GM12872 (cell line): ENCODE data around the gene PHC2.

Source experiments
- TF ChIP-seq, protein P1 (sequence below): IDR thresholded peaks from 3 replicates; pipeline ENCODE4 v1.5.1; 2011; ENCODE audit warnings: low read depth, mild to moderate bottlenecking, low read length, moderate library complexity; ENCODE audit not compliant: insufficient read depth

The PHC2 gene, protein sequence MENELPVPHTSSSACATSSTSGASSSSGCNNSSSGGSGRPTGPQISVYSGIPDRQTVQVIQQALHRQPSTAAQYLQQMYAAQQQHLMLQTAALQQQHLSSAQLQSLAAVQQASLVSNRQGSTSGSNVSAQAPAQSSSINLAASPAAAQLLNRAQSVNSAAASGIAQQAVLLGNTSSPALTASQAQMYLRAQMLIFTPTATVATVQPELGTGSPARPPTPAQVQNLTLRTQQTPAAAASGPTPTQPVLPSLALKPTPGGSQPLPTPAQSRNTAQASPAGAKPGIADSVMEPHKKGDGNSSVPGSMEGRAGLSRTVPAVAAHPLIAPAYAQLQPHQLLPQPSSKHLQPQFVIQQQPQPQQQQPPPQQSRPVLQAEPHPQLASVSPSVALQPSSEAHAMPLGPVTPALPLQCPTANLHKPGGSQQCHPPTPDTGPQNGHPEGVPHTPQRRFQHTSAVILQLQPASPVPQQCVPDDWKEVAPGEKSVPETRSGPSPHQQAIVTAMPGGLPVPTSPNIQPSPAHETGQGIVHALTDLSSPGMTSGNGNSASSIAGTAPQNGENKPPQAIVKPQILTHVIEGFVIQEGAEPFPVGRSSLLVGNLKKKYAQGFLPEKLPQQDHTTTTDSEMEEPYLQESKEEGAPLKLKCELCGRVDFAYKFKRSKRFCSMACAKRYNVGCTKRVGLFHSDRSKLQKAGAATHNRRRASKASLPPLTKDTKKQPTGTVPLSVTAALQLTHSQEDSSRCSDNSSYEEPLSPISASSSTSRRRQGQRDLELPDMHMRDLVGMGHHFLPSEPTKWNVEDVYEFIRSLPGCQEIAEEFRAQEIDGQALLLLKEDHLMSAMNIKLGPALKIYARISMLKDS

DNA sequence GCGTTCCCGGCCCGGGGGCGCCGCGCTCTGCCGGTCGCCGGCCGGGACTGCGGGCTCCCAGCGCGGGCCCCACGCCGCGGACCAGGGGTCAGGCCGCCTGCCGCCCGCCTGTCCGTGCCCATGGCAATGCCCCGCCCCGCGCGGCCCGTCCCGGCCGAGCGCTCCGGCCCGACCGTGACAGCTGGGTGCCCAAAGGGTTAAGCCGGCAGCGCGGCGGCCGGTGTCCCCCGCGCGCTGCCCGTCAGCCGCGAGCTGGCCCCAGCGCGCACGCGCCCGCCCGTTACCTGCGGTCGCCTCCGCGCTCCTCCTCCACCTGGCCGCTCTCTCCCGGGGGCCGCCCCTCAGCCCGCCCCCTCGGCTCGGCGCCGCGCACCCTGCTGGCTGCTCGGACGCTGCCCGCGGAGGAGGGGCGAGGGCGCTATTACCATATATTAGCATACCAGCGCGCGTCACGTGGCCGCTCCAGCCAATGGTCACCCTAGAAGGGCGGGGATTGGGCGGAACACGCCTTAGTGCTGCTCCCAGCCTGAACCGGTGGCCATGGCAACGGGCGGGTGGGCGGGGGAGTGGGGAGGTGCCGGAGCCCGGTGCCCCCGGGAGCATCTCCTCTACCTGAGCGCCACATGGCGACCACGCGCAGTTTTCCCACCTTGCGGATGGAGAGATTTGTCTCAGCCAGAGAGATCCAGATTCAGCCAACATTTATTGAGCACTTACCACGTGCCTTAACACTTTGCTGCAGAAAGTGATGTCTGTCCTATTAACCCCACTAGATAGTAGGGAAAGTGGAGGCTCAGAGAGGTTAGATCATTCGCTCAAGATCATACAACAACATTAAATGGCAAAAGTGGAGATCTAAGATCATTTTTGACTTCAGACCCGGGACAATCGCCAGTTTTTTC lies at the start of gene PHC2:
PHC2 (minus strand) TSS at position 404 of the 902 bp plus-strand sequence. CDS start 55,556 bp downstream, outside the sequence.
- TF ChIP-seq, protein P1, sequence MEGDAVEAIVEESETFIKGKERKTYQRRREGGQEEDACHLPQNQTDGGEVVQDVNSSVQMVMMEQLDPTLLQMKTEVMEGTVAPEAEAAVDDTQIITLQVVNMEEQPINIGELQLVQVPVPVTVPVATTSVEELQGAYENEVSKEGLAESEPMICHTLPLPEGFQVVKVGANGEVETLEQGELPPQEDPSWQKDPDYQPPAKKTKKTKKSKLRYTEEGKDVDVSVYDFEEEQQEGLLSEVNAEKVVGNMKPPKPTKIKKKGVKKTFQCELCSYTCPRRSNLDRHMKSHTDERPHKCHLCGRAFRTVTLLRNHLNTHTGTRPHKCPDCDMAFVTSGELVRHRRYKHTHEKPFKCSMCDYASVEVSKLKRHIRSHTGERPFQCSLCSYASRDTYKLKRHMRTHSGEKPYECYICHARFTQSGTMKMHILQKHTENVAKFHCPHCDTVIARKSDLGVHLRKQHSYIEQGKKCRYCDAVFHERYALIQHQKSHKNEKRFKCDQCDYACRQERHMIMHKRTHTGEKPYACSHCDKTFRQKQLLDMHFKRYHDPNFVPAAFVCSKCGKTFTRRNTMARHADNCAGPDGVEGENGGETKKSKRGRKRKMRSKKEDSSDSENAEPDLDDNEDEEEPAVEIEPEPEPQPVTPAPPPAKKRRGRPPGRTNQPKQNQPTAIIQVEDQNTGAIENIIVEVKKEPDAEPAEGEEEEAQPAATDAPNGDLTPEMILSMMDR, result no peak

DNA sequence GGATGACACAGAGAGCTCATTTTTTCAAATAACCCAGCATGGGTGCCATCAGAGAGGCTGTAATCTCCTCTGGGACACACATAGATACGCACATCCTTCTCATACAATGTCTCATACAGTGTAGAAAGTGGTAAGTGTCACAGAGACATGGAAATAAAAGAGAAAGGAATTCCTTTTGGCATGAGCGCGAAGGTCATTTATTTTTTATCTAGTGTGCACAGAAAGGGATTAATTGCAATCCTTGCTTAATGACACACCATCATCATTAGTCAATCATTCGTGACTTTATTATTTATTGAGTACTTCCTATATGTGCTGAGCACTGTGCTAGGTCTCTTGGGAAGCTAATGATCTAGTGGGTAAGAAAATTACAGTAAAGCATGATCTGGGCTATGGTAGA lies 46.6 kb upstream of the PHC2 start:
- TF ChIP-seq, protein P1, result no peak

DNA sequence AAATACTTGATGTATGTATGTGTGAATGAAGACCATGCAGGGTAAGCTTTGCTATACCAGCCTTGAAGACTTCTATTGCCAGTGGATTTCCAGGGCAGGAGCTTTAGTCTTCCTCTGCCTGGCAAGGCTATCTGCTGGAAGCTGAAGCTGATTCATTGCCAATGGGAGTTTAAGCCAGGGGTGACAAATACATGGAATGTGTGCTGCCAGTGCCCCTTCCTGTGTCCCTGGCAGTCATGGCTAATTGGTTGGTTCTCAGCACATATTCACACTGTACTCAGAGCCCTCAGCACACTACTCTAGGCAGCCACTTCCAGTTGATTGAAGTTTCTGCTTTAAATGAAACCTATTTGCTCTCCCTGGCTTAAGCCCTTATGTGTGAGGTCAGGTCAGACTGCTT lies 43.0 kb upstream of the PHC2 start:
- TF ChIP-seq, protein P1, result no peak

DNA sequence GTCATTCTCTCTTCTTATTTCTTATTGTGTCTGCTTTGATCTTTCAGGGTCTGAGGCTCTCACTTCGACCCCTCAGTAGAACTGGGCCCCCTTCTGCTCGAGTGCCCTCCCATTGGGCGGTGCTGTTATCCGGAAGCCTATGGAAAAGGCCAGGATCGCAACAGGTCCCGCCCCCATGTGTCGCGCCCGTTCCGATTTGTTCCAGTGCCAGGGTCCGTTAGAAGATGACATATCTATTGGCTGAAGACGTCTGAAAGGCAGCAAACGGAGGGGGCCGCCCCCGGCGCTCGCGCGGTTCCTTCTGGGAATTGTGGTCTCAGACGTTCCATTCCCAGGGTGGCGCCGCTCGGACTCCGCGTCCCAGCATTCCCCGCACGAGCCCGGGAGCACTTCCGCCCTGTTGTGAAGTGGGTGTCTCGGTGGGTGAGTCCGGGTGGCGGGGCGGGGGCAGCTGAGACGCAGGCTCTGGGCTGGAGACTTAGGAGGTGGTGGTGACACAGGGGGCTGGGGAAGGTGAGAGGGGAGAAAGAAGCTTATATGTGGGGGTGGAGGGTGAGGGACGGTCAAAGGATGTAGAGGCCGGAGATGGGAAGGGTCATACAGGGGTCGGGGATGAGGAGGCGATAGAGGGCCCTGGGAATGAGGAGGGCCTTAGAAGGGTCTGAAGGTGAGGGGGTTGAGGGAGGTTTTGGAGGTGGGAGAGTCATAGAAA lies 41.5 kb upstream of the PHC2 start, which contains the start of gene ZSCAN20:
ZSCAN20 (plus strand) TSS at position 377 of the 712 bp plus-strand sequence. CDS start 6,644 bp downstream, outside the sequence.
- TF ChIP-seq, protein P1, result no peak

DNA sequence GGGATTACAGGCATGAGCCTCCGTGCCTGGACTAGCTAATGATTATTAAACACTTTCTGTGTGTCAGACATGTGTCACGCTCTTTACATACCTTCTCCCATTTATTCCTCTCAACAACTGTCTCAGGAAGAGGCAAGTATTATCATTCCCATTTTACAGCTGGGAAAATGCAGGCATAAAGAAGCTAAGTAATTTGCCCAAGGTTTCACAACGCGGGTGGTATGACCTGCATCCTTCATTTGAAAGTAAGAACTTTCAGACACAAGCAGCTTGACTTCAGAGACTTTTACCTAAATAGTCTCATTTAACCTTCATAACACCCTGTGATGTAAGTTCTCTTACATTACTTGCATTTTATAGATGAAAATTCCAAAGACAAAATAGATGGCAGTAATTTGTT lies 40.5 kb upstream of the PHC2 start:
- TF ChIP-seq, protein P1, result no peak

DNA sequence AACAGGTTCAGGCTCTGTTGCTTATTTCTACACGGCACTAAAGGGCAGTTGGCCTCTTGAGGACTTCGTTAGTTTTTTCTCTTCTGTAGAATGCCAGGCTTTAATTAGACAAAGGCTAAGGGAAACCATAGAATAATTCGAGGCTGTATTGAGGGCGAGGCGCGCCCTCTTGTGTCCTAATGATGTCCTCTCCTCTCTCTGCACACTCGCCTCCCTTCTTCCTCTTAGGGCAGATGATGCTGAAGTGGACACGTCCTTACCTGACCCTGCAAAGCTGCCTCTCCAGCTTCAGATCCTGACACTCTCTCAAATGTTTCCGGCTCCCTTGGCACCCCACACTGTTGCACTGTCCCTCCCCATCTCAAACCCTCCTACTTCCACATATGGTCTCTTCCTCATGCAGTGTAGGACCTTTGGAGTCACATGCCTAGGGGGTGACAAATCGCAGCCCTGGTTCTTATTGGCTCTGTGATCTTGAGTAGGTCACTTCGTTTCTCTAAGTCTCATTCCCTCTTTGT lies 39.7 kb upstream of the PHC2 start:
- TF ChIP-seq, protein P1, result peak; percentile 86
